GM12878 (cell line): Measurements from ENCODE around the gene TMCC3. TPM values are rescaled to one million over a fixed set of nuclear protein-coding genes. Genes with fewer than 3 reads are reported as not detected.

Experiments
- ATAC-seq: fragments of 200-7000 bp; cut with Tn5 transposase; 3 replicates; pipeline ENCODE4 v1.9.1; 2020; ENCODE audit warnings: mild to moderate bottlenecking, moderate library complexity
- BruUV-seq: library from RNA; stranded (reverse); fragments of 400-500 nt; replicated peaks from 2 replicates; lab custom pipeline; 2021; lab: Mats Ljungman, UMichigan
- CTCF ChIA-PET: fragments of 300-600 bp; sonication (Branson Sonifier 250); formaldehyde crosslinking; extraction: SDS; loops from one replicate; lab custom pipeline; 2021; ENCODE audit warnings: inconsistent platforms; lab: Yijun Ruan, JAX
- POLR2A ChIA-PET: fragments of 350-600 bp; formaldehyde crosslinking; extraction: SDS; loops from one replicate; lab custom pipeline; 2021; ENCODE audit warnings: inconsistent platforms; lab: Charles Lee
- RAD21 ChIA-PET: fragments of 300-600 bp; sonication (Branson Sonifier 250); formaldehyde crosslinking; loops from one replicate; lab custom pipeline; 2023; ENCODE audit warnings: antibody characterized with exemption; ENCODE audit not compliant: unreplicated experiment; lab: Charles Lee
- SMC1A ChIA-PET: fragments of 300-600 bp; sonication (Branson Sonifier 250); formaldehyde crosslinking; loops from one replicate; lab custom pipeline; 2023; ENCODE audit not compliant: unreplicated experiment, uncharacterized antibody; lab: Charles Lee
- DNase-seq: peaks from one replicate; pipeline ENCODE4 v3.0.0-alpha.2; 2011; ENCODE audit warnings: low read depth, low spot score
- FAIRE-seq: peaks from 3 replicates; lab custom pipeline; 2011; peaks lifted over from hg19 to GRCh38; lab: Jason Lieb, UNC
- H2AFZ ChIP-seq: 2 replicates; pipeline ENCODE4 v1.6.0; 2011; ENCODE audit warnings: low read depth, low read length, control low read depth; ENCODE audit not compliant: control insufficient read depth
- H3K27ac ChIP-seq: 2 replicates; pipeline ENCODE4 v1.5.1; 2011; ENCODE audit warnings: control low read depth; ENCODE audit not compliant: control insufficient read depth, insufficient read depth
- H3K27me3 ChIP-seq, 2 experiments: replicated peaks in 1 of 2; 2 replicates each; pipeline versions ENCODE4 v1.6.0 to v1.6.1; 2011; ENCODE audit warnings: low read length in 1 of 2; ENCODE audit not compliant: control insufficient read depth in 2 of 2, insufficient read depth in 2 of 2
- H3K36me3 ChIP-seq, 2 experiments: 2 replicates each; pipeline ENCODE4 v1.5.1; 2011; ENCODE audit warnings: low read length in 1 of 2; ENCODE audit not compliant: control insufficient read depth in 2 of 2, insufficient read depth in 2 of 2
- H3K4me1 ChIP-seq: 2 replicates; pipeline ENCODE4 v1.6.1; 2011; ENCODE audit warnings: mild to moderate bottlenecking, low read length, moderate library complexity, mixed read lengths; ENCODE audit not compliant: control insufficient read depth, insufficient read depth
- H3K4me2 ChIP-seq: 2 replicates; pipeline ENCODE4 v1.6.0; 2011; ENCODE audit warnings: control low read depth; ENCODE audit not compliant: control insufficient read depth, insufficient read depth
- H3K4me3 ChIP-seq: fragments of 200-600 bp; sonication (generic); 2 replicates; pipeline ENCODE4 v1.5.1; 2016
- H3K79me2 ChIP-seq: 2 replicates; pipeline ENCODE4 v1.6.0; 2011; ENCODE audit warnings: low read length; ENCODE audit not compliant: control insufficient read depth, insufficient read depth
- H3K9ac ChIP-seq: 2 replicates; pipeline ENCODE4 v1.8.0; 2011; ENCODE audit warnings: low read length, control low read depth, mixed read lengths; ENCODE audit not compliant: control insufficient read depth, insufficient read depth
- H3K9me3 ChIP-seq: replicated peaks from 3 replicates; pipeline ENCODE4 v1.5.1; 2011; ENCODE audit warnings: mild to moderate bottlenecking, low read length; ENCODE audit not compliant: control insufficient read depth, insufficient read depth
- H4K20me1 ChIP-seq: 2 replicates; pipeline ENCODE4 v1.6.0; 2011; ENCODE audit not compliant: control insufficient read depth, insufficient read depth
- ATF7 ChIP-seq: fragments of 450-650 bp; IDR thresholded peaks from 2 replicates; pipeline ENCODE4 v1.6.1; 2016; ENCODE audit warnings: low read depth, mild to moderate bottlenecking
- BCL3 ChIP-seq: IDR thresholded peaks from 2 replicates; pipeline ENCODE4 v1.6.1; 2011; ENCODE audit warnings: borderline replicate concordance, low read depth, mild to moderate bottlenecking, moderate library complexity, low read length; ENCODE audit not compliant: insufficient read depth, poor library complexity, severe bottlenecking
- BCLAF1 ChIP-seq: fragments of 450-650 bp; IDR thresholded peaks from 2 replicates; pipeline ENCODE4 v1.6.1; 2017; ENCODE audit warnings: antibody characterized with exemption, mild to moderate bottlenecking, moderate library complexity
- CBFB ChIP-seq: IDR thresholded peaks from 2 replicates; pipeline ENCODE4 v1.6.1; 2016; ENCODE audit warnings: antibody characterized with exemption, low read depth
- CREM ChIP-seq: IDR thresholded peaks from 2 replicates; pipeline ENCODE4 v1.6.1; 2014; ENCODE audit warnings: antibody characterized with exemption, low read depth
- EGR1 ChIP-seq, 2 experiments: IDR thresholded peaks; 1 replicate in 1 of 2; 2 replicates in 1 of 2; pipeline ENCODE4 v1.6.1; 2011 to 2012; ENCODE audit warnings: low read depth in 2 of 2, low read length in 2 of 2, borderline replicate concordance in 1 of 2, mild to moderate bottlenecking in 1 of 2, moderate library complexity in 1 of 2
- FOXK2 ChIP-seq: fragments of 450-650 bp; IDR thresholded peaks from 2 replicates; pipeline ENCODE4 v1.6.1; 2017; ENCODE audit warnings: mild to moderate bottlenecking, moderate library complexity
- GABPA ChIP-seq: IDR thresholded peaks from 2 replicates; pipeline ENCODE4 v1.6.1; 2014; ENCODE audit warnings: antibody characterized with exemption, low read depth, mild to moderate bottlenecking, inconsistent platforms
- HDGF ChIP-seq: fragments of 450-650 bp; IDR thresholded peaks from 2 replicates; pipeline ENCODE4 v1.6.1; 2016; ENCODE audit warnings: antibody characterized with exemption
- MTA2 ChIP-seq: fragments of 450-650 bp; IDR thresholded peaks from 2 replicates; pipeline ENCODE4 v1.6.1; 2016; ENCODE audit warnings: low read depth, mild to moderate bottlenecking, moderate library complexity
- NR2C1 ChIP-seq: fragments of 450-650 bp; IDR thresholded peaks from 2 replicates; pipeline ENCODE4 v1.6.1; 2017; ENCODE audit warnings: antibody characterized with exemption, mild to moderate bottlenecking, moderate library complexity
- PRDM15 ChIP-seq: fragments of 450-650 bp; formaldehyde crosslinking; IDR thresholded peaks from 2 replicates; pipeline ENCODE4 v1.4.0; 2020; ENCODE audit warnings: mild to moderate bottlenecking, moderate library complexity
- SIX5 ChIP-seq: IDR thresholded peaks from 2 replicates; pipeline ENCODE4 v1.6.1; 2011; ENCODE audit warnings: mild to moderate bottlenecking, low read depth, low read length, moderate library complexity; ENCODE audit not compliant: severe bottlenecking
- SMAD1 ChIP-seq: fragments of 450-650 bp; IDR thresholded peaks from 2 replicates; pipeline ENCODE4 v1.6.1; 2018; ENCODE audit warnings: mild to moderate bottlenecking, low read depth; ENCODE audit not compliant: partially characterized antibody
- SP1 ChIP-seq: IDR thresholded peaks from one replicate; pipeline ENCODE4 v1.6.1; 2011; ENCODE audit warnings: low read depth, low read length
- WGBS: methylation state at CpG from one replicate; pipeline ENCODE4 v1.1.6; 2016; ENCODE audit warnings: low lambda C conversion rate; ENCODE audit not compliant: insufficient replicate concordance, insufficient coverage; ENCODE audit errors: missing lambda C conversion rate; 5-methylcytosine and 5-hydroxymethylcytosine counted together
- in situ Hi-C: fragments of 300-500 bp; cut with MboI; formaldehyde crosslinking; loops from 9 replicates; pipeline ENCODE4 v1.14.3; 2018; ENCODE audit warnings: mixed read lengths
- intact Hi-C: fragments of 100-400 bp; cut with micrococcal nuclease; formaldehyde crosslinking; loops from one replicate; pipeline ENCODE4 v1.14.2; 2022; ENCODE audit not compliant: unreplicated experiment
- polyA plus RNA-seq, 11 experiments: library from polyadenylated mRNA; depleted of rRNA in 4 of 11; unstranded in 6 of 11; stranded (reverse) in 5 of 11; fragments of >200 nt; fragmentation: Nextera tagmentation in 4 of 11; fragmentation: Illumina TruSeq in 1 of 11; extraction: Ambion mirVana in 4 of 11; extraction: Trizol in 1 of 11; gene quantifications; 1 replicate in 1 of 11; 2 replicates in 10 of 11; pipeline versions ENCODE4 v1.2.1 to v1.2.3, GENCODE V29; 2011 to 2016; ENCODE audit warnings: inconsistent platforms in 2 of 11, missing spikeins in 2 of 11, low read depth in 1 of 11
- total RNA-seq, 4 experiments: library from RNA; depleted of rRNA in 3 of 4; stranded (reverse); fragments of >200 nt in 3 of 4; fragmentation: Illumina TruSeq in 1 of 4; extraction: Trizol in 1 of 4; gene quantifications; 2 replicates each; pipeline versions ENCODE4 v1.2.1 to v1.2.3, GENCODE V29; 2013 to 2021

The TMCC3 gene
- total and polyA plus RNA-seq, 10 of the 15 experiments (the other 5 are each of a cell fraction or from before 2014, with no cell fraction given) = 5.8 to 29.8 (median 12.6) TPM

- no peak overlapping the region for H3K27ac ChIP-seq
- ChIA-PET SMC1A (interaction anchor here (0.6 to 2.7 kb wide), 3 partner anchors 10 to 57 kb away, joined by 3 to 11 read pairs (median 3); no protein-coding TSS in a partner anchor), POLR2A (no interaction called here), CTCF (interaction anchor here (0.7 to 2.7 kb wide), 3 partner anchors 40 to 196 kb away, joined by 3 to 8 read pairs (median 3); no protein-coding TSS in a partner anchor), RAD21 (no interaction called here)
- intact Hi-C loops = no loop called here
- TF ChIP-seq FOXK2 (no peak), SIX5 (no peak), EGR1 (IDR thresholded peaks at IDR 0.05; ENCODE audit: borderline replicate concordance in 1 of 2, low read depth in 2 of 2, low read length in 2 of 2) (no peak), HDGF (no peak), CREM (no peak), SP1 (no peak), CBFB (no peak), NR2C1 (no peak), ATF7 (no peak), BCLAF1 (no peak), PRDM15 (CRISPR knock-in tag) (no peak), MTA2 (no peak), SMAD1 (no peak), BCL3 (no peak), GABPA (no peak)
- H3K9me3 ChIP-seq = peaks cover 3% of the 10 kb centered on the region; the same call in 1 of the 3 replicates
- no peaks in the 10 kb centered on the region; a peak in 3 of 4 replicates for H3K36me3 ChIP-seq
- H4K20me1 ChIP-seq = no peaks in the 10 kb centered on the region
- DNase-seq = no peak
- no peak overlapping the region for H2AFZ ChIP-seq
- peaks cover 12% of the 10 kb centered on the region for H3K79me2 ChIP-seq
- H3K27me3 ChIP-seq = no peaks in the 10 kb centered on the region
- H3K9ac ChIP-seq = no peak overlapping the region
- no TSS peak for BruUV-seq
- FAIRE-seq = no peak
- no peak for ATAC-seq
- 94% methylated on average over 4 of the region's 4 CpGs for WGBS
- H3K4me2 ChIP-seq = no peak overlapping the region
- no peak overlapping the region for H3K4me3 ChIP-seq
- peaks cover 40% of the 10 kb centered on the region for H3K4me1 ChIP-seq
- in situ Hi-C loops = no loop called here
These were observed 29.3 kb upstream of the TMCC3 start for GRCh38 chr12:94679554-94680195.
